ENCODE results near the gene PPP2R5A.
"Not testable (repeated sequence)": the region's sequence is repeated elsewhere in the genome, so short reads cannot be mapped to it uniquely, and the experiment has no call there.

The PPP2R5A gene

GRCh38 chr1:212269306-212269705 lies 15.9 kb upstream of the PPP2R5A start:
- DNase-seq = no peak

GRCh38 chr1:212270564-212270963 lies 14.6 kb upstream of the PPP2R5A start:
- DNase-seq = no peak

- no peak for DNase-seq
Observed at GRCh38 chr1:212271234-212271633, 14.0 kb upstream of the PPP2R5A start.

GRCh38 chr1:212271823-212272485 lies 13.3 kb upstream of the PPP2R5A start:
- no peak for DNase-seq

- no peak for DNase-seq
Observed at GRCh38 chr1:212281590-212281989, 3.6 kb upstream of the PPP2R5A start.

GRCh38 chr1:212283741-212284140 lies 1.5 kb upstream of the PPP2R5A start:
- no peak for DNase-seq

GRCh38 chr1:212284332-212284743 lies 872 bp upstream of the PPP2R5A start:
- no peak for DNase-seq

GRCh38 chr1:212285685-212286555 lies 710 bp downstream of the PPP2R5A start:
- DNase-seq = peak; percentile 5

GRCh38 chr1:212286556-212287131 lies 1.4 kb downstream of the PPP2R5A start:
- DNase-seq = no peak

- DNase-seq = no peak
Observed at GRCh38 chr1:212287261-212287895, 2.2 kb downstream of the PPP2R5A start.

- DNase-seq = not testable (repeated sequence)
Observed at GRCh38 chr1:212287995-212288394, 2.8 kb downstream of the PPP2R5A start.

GRCh38 chr1:212288615-212289014 lies 3.4 kb downstream of the PPP2R5A start:
- no peak for DNase-seq

GRCh38 chr1:212289262-212290077 lies 4.3 kb downstream of the PPP2R5A start:
- DNase-seq = no peak

- DNase-seq = no peak
Observed at GRCh38 chr1:212290608-212291007, 5.4 kb downstream of the PPP2R5A start.

- DNase-seq = peak; percentile 25
Observed at GRCh38 chr1:212291505-212292134, 6.4 kb downstream of the PPP2R5A start.

GRCh38 chr1:212292250-212293105 lies 7.3 kb downstream of the PPP2R5A start:
- no peak for DNase-seq

GRCh38 chr1:212293579-212293978 lies 8.4 kb downstream of the PPP2R5A start:
- DNase-seq = no peak

GRCh38 chr1:212294983-212295382 lies 9.8 kb downstream of the PPP2R5A start:
- no peak for DNase-seq

- no peak for DNase-seq
Observed at GRCh38 chr1:212295579-212295978, 10.4 kb downstream of the PPP2R5A start.

- no peak for DNase-seq
Observed at GRCh38 chr1:212297338-212297737, 12.1 kb downstream of the PPP2R5A start.

- DNase-seq = no peak
Observed at GRCh38 chr1:212301580-212301979, 16.4 kb downstream of the PPP2R5A start.
